ENCODE measurements around the gene MED13L. TPM values are rescaled to one million over a fixed set of nuclear protein-coding genes. Genes with fewer than 3 reads are reported as not detected.

MED13L gene
- total RNA-seq, 2 experiments from 2014 or later: 25.7 to 40.1 TPM

DNA sequence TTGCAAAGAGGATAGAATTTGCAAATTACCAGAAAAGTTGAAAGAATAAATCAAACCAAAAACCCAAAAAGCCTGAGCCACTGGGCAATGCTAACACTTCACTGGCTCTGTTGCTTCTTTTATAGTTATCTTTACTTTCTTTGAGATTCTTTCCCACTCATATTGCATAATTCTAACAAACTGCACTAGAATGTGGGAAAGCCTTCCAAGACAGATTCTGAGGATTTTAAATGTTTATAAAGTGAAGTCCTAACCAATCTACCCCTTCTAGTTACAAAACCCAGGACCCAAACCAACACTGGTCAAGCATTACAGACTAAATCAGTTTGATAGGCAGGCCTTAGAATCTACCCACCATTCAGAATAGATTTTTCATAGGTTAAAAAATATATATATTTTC lies 150.9 kb downstream of the MED13L start:
- no peak for DNase-seq (ENCODE audit: low spot score)
- no TSS peak for BruUV-seq (replicated peaks)
- Histone ChIP-seq H2AFZ (ENCODE audit: low read length) (no peak overlapping the region), H3K4me2 (ENCODE audit: low read length) (no peak overlapping the region), H3K9me3 (ENCODE audit: low read length) (no peaks in the 10 kb centered on the region), H3K9me2 (ENCODE audit: insufficient read depth, low read length) (no peaks in the 10 kb centered on the region), H3K27ac (ENCODE audit: low read depth, low read length, poor library complexity, severe bottlenecking) (no peak overlapping the region), H3K36me3 (ENCODE audit: insufficient read depth, low read length) (no peaks in the 10 kb centered on the region), H3K79me2 (ENCODE audit: insufficient read depth, low read depth, low read length) (no peaks in the 10 kb centered on the region), H3K4me1 (ENCODE audit: insufficient read depth, low read length, poor library complexity, severe bottlenecking) (peaks cover 4% of the 10 kb centered on the region), H3K4me3 (ENCODE audit: low read depth, low read length, poor library complexity, severe bottlenecking) (no peak overlapping the region), H4K20me1 (ENCODE audit: insufficient read depth, low read length) (peaks cover 30% of the 10 kb centered on the region)
- ChIA-PET CTCF (ENCODE audit: unreplicated experiment) (no interaction called here), POLR2A (no interaction called here)
- TF ChIP-seq, protein P1, sequence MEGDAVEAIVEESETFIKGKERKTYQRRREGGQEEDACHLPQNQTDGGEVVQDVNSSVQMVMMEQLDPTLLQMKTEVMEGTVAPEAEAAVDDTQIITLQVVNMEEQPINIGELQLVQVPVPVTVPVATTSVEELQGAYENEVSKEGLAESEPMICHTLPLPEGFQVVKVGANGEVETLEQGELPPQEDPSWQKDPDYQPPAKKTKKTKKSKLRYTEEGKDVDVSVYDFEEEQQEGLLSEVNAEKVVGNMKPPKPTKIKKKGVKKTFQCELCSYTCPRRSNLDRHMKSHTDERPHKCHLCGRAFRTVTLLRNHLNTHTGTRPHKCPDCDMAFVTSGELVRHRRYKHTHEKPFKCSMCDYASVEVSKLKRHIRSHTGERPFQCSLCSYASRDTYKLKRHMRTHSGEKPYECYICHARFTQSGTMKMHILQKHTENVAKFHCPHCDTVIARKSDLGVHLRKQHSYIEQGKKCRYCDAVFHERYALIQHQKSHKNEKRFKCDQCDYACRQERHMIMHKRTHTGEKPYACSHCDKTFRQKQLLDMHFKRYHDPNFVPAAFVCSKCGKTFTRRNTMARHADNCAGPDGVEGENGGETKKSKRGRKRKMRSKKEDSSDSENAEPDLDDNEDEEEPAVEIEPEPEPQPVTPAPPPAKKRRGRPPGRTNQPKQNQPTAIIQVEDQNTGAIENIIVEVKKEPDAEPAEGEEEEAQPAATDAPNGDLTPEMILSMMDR (conservative IDR thresholded peaks at IDR 0.05; ENCODE audit: low read length): no peak
- TF ChIP-seq EZH2phosphoT487 (IDR thresholded peaks at IDR 0.05; ENCODE audit: borderline replicate concordance, low read depth, low read length): no peak
- intact Hi-C loops (cut with micrococcal nuclease; ENCODE audit: unreplicated experiment): no loop called here

- H3K4me3 ChIP-seq (ENCODE audit: low read depth, low read length, poor library complexity, severe bottlenecking): no peak overlapping the region
- H3K4me1 ChIP-seq (ENCODE audit: insufficient read depth, low read length, poor library complexity, severe bottlenecking): peaks cover 4% of the 10 kb centered on the region
- H3K4me2 ChIP-seq (ENCODE audit: low read length): no peak overlapping the region
- no peaks in the 10 kb centered on the region for H3K9me3 ChIP-seq (ENCODE audit: low read length)
- no peak overlapping the region for H2AFZ ChIP-seq (ENCODE audit: low read length)
- no peaks in the 10 kb centered on the region for H3K36me3 ChIP-seq (ENCODE audit: insufficient read depth, low read length)
- intact Hi-C loops (cut with micrococcal nuclease; ENCODE audit: unreplicated experiment): no loop called here
- TF ChIP-seq, protein P1 (conservative IDR thresholded peaks at IDR 0.05; ENCODE audit: low read length): no peak
- TF ChIP-seq EZH2phosphoT487 (IDR thresholded peaks at IDR 0.05; ENCODE audit: borderline replicate concordance, low read depth, low read length): no peak
- no TSS peak for BruUV-seq (replicated peaks)
- ChIA-PET CTCF (ENCODE audit: unreplicated experiment) (no interaction called here), POLR2A (no interaction called here)
- no peaks in the 10 kb centered on the region for H3K79me2 ChIP-seq (ENCODE audit: insufficient read depth, low read depth, low read length)
- peaks cover 35% of the 10 kb centered on the region for H4K20me1 ChIP-seq (ENCODE audit: insufficient read depth, low read length)
- no peak for DNase-seq (ENCODE audit: low spot score)
- no peak overlapping the region for H3K27ac ChIP-seq (ENCODE audit: low read depth, low read length, poor library complexity, severe bottlenecking)
- no peaks in the 10 kb centered on the region for H3K9me2 ChIP-seq (ENCODE audit: insufficient read depth, low read length)
Observed at GRCh38 chr12:116125956-116126566, 151.4 kb downstream of the MED13L start.

DNA sequence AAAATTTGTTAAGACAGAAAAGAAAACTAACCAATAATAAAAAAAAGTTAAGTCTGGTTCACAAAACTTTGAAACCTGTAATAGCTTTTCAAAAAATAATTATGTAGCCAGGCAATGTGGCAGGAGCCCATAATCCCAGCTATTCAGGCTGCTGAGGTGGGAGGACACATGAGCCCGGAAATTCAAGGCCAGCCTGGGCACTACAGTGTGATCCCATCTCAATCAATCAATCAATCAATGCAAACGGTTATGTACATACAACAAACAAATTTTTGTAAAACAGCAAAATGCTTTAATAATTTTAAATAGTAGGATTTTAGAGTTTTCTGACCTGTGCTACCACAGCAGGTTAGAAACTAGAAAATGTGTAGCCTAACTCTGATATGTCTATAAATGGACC lies 152.4 kb downstream of the MED13L start:
- intact Hi-C loops (cut with micrococcal nuclease; ENCODE audit: unreplicated experiment): no loop called here
- DNase-seq (ENCODE audit: low spot score): no peak
- H3K4me1 ChIP-seq (ENCODE audit: insufficient read depth, low read length, poor library complexity, severe bottlenecking): peaks cover 4% of the 10 kb centered on the region

More for the DNA sequence above, 152.4 kb downstream of the MED13L start:
- Histone ChIP-seq H2AFZ (ENCODE audit: low read length) (no peak overlapping the region), H3K9me3 (ENCODE audit: low read length) (no peaks in the 10 kb centered on the region), H3K4me3 (ENCODE audit: low read depth, low read length, poor library complexity, severe bottlenecking) (no peak overlapping the region), H3K36me3 (ENCODE audit: insufficient read depth, low read length) (no peaks in the 10 kb centered on the region), H3K4me2 (ENCODE audit: low read length) (no peak overlapping the region), H3K79me2 (ENCODE audit: insufficient read depth, low read depth, low read length) (no peaks in the 10 kb centered on the region), H4K20me1 (ENCODE audit: insufficient read depth, low read length) (peaks cover 36% of the 10 kb centered on the region), H3K9me2 (ENCODE audit: insufficient read depth, low read length) (no peaks in the 10 kb centered on the region), H3K27ac (ENCODE audit: low read depth, low read length, poor library complexity, severe bottlenecking) (no peak overlapping the region)
- TF ChIP-seq, protein P1 (conservative IDR thresholded peaks at IDR 0.05; ENCODE audit: low read length): no peak
- TF ChIP-seq EZH2phosphoT487 (IDR thresholded peaks at IDR 0.05; ENCODE audit: borderline replicate concordance, low read depth, low read length): no peak
- ChIA-PET POLR2A (no interaction called here), CTCF (ENCODE audit: unreplicated experiment) (no interaction called here)
- no TSS peak for BruUV-seq (replicated peaks)

Data from OCI-LY7 (cell line).